NCI-H2196 (cell line): ENCODE data around the gene TULP1.
"Not testable (repeated sequence)": the region's sequence is repeated elsewhere in the genome, so short reads cannot be mapped to it uniquely, and the experiment has no call there.

Experiments used
- DNase-seq: peaks from one replicate; lab custom pipeline; 2025; ENCODE audit not compliant: unreplicated experiment; lab: John Stamatoyannopoulos, UW

Gene TULP1

GRCh38 chr6:35522151-35522550, 9.5 kb upstream of the TULP1 start:
- DNase-seq, result no peak

- no peak for DNase-seq
Observed at GRCh38 chr6:35521235-35521634, 8.5 kb upstream of the TULP1 start.

GRCh38 chr6:35519313-35520015, 6.8 kb upstream of the TULP1 start:
- DNase-seq, result no peak

- DNase-seq, result no peak
Observed at GRCh38 chr6:35518566-35519312, 6.0 kb upstream of the TULP1 start.

DNA sequence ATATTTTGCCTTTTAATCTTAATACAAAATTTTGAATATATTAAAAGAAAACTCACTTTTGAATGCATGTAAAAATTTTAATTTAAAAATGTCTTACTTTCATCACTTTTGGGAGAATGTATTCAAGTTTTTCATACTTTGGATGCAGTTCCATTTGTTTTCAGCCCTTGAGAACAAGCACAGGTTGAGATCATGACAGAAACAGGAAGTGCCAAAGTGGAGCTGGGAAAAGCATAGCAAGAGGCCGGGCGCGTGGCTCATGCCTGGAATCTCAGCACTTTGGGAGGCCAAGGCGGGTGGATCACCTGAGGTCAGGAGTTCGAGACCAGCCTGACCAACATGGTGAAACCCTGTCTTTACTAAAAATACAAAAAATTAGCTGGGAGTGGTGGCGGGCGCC, 5.3 kb upstream of the TULP1 start:
- DNase-seq, result not testable (repeated sequence)

- no peak for DNase-seq
Observed at GRCh38 chr6:35516712-35517111, 4.0 kb upstream of the TULP1 start.

- DNase-seq, result not testable (repeated sequence)
Observed at GRCh38 chr6:35515939-35516338, 3.2 kb upstream of the TULP1 start.

DNA sequence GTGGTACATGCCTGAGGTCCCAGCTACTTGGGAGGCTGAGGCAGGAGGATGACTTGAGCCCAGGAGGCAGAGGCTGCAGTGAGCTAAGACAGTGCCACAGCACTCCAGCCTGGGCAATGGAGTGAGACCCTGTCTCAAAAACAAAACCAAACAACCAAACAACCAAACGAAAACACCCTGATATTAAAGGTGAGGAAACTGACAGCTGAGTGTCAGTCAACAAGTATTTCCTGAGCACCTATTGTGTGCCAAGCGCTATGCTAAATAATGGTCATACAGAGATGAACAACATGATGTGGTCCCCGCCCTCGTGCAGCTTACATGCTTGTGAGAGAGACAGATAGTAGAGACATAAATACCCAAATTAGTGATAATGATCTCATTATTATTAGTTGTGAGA, 1.9 kb upstream of the TULP1 start:
- DNase-seq, result no peak

- DNase-seq, result no peak
Observed at GRCh38 chr6:35512006-35512405, 690 bp downstream of the TULP1 start.

DNA sequence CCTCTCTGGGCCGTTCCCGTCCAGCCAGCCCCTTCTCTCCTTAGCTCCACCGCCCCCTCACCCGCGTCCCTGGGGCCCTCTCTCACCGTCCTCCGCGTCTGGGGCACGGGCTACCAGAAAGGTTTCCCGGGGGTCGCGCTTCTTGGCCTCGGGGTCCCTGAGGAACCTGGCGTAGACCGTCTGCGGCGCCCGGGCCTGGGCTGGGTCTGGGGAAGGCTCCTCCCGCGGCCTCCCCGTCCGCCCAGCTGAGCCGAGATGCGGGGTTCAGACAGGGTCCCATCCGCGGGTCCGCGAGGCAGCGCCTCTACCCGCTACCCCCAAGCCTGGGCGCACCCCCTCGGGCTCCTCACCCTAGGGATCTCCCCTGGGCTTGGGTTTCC, 1.1 kb downstream of the TULP1 start:
- no peak for DNase-seq

- no peak for DNase-seq
Observed at GRCh38 chr6:35510916-35511561, 1.7 kb downstream of the TULP1 start.

DNA sequence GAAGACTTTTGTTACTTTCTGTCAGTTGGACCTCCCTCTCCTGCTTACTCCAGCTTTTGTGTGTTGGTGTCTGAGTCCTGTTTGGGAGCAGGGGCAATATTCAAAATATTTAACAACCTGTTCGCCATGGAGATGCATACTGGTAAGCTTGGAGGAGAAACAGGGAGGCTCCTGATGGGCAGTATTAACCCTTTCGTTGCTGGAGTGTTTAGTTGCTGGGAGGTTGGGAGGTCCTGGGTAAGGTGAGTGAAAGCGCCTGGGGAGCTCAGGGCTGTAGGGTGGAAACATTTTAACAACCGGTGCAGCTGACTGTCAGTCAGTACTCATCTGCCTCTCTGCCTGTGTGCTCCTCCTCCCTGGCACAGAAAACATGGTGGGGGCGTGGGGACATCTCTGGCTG, 4.2 kb downstream of the TULP1 start:
- DNase-seq, result no peak

DNA sequence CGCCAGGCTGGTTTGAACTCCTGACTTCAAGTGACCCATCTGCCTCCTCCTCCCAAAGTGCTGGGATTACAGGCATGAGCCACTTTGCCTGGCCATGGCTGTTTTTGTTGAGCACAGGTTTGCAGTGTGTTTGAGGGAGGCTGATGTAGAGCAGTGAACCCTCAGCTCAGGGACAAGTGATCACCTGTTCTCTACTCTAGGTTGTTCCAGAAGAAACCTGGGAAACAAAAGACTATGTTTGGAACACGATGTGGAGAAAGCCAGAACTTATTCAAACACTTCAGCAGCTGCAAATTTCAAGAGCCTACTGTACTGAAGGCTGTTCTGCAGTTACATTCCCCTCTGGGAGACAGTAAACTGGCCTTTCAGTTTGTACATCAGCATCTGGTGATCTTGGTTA, 4.7 kb downstream of the TULP1 start:
- DNase-seq, result no peak

- DNase-seq, result no peak
Observed at GRCh38 chr6:35507221-35507620, 5.5 kb downstream of the TULP1 start.

DNA sequence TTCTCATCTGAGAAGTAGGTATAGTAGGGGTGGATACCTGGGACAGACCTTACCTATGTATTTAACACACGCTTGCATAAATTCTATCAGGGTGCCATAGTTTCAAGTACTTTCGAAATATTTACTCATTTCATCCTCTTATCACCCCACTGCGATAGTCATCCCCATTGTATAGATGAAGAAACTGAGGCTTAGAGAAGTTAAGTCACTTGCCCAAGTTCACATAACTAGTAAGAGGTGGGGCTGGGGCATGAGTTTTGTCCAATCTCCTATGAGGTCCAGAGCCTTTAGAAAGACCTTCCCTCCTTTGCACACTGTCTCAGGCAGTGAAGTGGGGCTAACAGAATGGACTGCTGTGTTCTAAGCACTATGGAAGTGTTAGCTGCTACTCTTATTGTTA, 6.2 kb downstream of the TULP1 start:
- no peak for DNase-seq

DNA sequence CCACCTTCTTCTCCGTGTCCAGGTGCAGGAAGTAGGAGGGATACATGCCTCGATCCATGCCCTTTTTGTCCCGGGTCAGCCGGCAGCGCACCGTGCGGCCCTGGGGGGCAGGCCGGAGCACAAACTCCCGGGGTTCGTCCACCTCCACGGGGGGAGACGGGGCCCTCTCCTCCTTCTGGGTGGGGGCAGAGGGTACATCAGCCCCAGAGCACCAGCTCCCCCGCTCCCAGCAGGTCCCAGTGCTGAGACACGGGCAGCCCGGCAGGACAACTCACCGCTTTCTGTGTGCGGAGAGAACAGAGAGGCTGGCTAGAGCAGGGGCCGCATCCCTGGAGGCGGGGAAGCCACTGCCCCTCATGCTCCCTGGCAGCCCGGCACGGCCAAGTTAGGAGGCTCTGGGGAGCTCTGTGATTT, 6.7 kb downstream of the TULP1 start:
- DNase-seq, result no peak

- no peak for DNase-seq
Observed at GRCh38 chr6:35503534-35503933, 9.2 kb downstream of the TULP1 start.

DNA sequence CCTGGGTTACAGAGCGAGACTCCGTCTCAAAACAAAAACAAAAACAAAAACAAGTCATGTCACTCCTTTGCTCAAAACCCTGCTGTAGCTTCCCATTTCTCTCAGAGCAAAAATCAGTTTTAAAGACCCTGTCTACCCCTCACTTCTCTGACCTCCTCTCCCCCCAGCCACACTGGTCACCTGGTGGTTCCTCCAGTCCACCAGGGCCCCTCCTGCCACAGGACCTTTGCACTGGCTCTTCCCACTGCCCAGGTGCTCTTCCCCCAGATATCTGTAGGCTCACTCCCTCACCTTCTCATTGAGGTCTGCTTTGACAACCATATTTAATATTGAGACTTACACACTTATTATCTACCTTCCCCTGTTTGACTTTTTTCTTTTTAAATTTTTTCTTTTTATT, 10.9 kb downstream of the TULP1 start:
- DNase-seq, result no peak

DNA sequence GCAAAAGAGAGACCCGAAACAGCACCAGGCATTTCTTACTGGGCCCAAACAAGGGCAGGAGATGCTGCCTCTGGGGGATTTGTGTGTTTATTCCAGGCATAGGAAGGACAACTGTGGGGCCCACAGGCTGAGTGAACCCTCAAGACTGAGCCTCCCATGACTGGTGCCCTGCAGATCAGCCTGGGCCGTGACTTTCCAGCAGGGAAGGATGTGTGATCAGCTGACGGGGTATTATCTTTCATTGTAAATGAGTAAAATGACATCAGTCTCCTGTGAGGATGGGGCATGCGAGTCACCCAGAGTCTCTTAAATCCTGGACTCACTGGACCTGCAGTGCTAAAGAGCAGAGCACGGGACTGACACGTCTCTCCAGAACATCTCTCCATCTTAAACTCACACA, 11.9 kb downstream of the TULP1 start:
- peak; percentile 55 for DNase-seq

DNA sequence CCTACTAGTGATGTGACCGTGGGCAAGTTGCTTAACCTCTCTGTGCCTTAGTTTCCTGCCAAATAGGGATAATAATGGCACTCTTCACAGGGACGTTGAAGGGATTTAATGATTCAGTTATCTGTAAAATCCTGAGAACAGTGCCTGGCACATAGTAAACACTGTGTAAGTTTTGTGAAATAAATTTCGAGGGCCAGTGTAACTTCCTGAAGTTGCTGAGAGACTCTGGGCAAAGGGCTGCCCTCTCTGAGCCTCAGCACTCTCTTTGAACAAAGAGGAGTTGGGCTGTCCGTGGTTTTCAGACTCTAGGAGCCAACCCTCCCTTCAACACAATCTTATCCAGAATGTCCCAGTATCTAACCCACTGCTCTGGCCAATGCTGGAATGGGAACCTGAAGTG, 13.3 kb downstream of the TULP1 start:
- DNase-seq, result no peak

DNA sequence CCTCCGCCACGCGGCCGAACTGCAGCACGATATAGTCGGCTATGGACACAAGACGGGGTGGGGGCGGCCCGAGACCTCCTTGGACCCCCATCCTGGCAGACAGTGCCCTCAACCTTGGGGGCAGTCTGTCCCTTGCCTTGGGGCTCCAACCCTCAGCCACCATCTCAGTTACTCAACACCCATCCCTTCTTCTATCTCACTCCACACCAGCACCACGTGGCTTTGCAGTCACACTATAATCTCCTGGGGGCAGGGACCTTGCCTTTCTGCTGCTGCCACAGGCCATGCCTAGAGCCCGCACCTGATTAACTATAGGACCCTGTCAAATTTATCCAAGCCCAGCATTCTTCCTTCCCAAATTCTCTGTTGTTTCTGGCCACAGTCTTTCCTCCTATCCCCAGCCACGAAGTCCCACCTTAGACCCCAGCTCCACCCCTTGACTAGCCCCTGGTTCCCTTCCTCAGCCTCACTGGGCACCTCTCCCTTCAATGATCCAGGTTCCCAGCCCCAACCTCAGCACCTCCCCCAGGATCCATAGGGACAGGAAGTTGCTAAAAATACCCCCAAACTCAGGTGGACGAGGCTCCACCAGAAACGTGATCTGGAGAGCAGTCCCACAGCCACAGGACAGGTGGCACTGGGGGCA, 14.2 kb downstream of the TULP1 start:
- no peak for DNase-seq
